ENCODE data around the gene ADAMTSL4.

ADAMTSL4 gene

GRCh38 chr1:150546294-150546937 is 2.8 kb upstream of the ADAMTSL4 start:
- ATAC-seq, result no peak
- no peak overlapping the region for H3K27ac Mint-ChIP-seq
- no peaks in the 10 kb centered on the region for H3K36me3 Mint-ChIP-seq
- H3K4me1 Mint-ChIP-seq, result peaks cover 20% of the 10 kb centered on the region
- no peaks in the 10 kb centered on the region for H3K9me3 Mint-ChIP-seq
- no peak overlapping the region for H3K4me3 Mint-ChIP-seq
- H3K27me3 Mint-ChIP-seq, result peaks cover 27% of the 10 kb centered on the region

GRCh38 chr1:150548324-150548631 is 930 bp upstream of the ADAMTSL4 start:
- Mint-ChIP-seq H3K36me3 (no peaks in the 10 kb centered on the region), H3K4me3 (peak overlapping the region; percentile 67)

GRCh38 chr1:150549496-150550221 is 451 bp downstream of the ADAMTSL4 start:
- ATAC-seq, result no peak
- no peaks in the 10 kb centered on the region for H3K9me3 Mint-ChIP-seq
- no peaks in the 10 kb centered on the region for H3K36me3 Mint-ChIP-seq
- peaks cover 27% of the 10 kb centered on the region for H3K27me3 Mint-ChIP-seq
- H3K4me3 Mint-ChIP-seq, result peak overlapping the region; percentile 60
- peaks cover 39% of the 10 kb centered on the region for H3K4me1 Mint-ChIP-seq
- H3K27ac Mint-ChIP-seq, result no peak overlapping the region

More at GRCh38 chr1:150548324-150548631, 930 bp upstream of the ADAMTSL4 start:
- Mint-ChIP-seq H3K9me3 (no peaks in the 10 kb centered on the region), H3K27me3 (peaks cover 27% of the 10 kb centered on the region), H3K27ac (no peak overlapping the region), H3K4me1 (peaks cover 39% of the 10 kb centered on the region)
- ATAC-seq, result no peak

- no peak for ATAC-seq
- H3K27me3 Mint-ChIP-seq, result peaks cover 24% of the 10 kb centered on the region
- H3K4me3 Mint-ChIP-seq, result no peak overlapping the region
- peaks cover 39% of the 10 kb centered on the region for H3K4me1 Mint-ChIP-seq
- H3K36me3 Mint-ChIP-seq, result no peaks in the 10 kb centered on the region
- H3K9me3 Mint-ChIP-seq, result no peaks in the 10 kb centered on the region
- no peak overlapping the region for H3K27ac Mint-ChIP-seq
Measured at GRCh38 chr1:150550222-150551050, 1.2 kb downstream of the ADAMTSL4 start.

- Mint-ChIP-seq H3K27ac (peak overlapping the region; percentile 30), H3K27me3 (peaks cover 16% of the 10 kb centered on the region), H3K4me3 (no peak overlapping the region), H3K4me1 (peaks cover 39% of the 10 kb centered on the region), H3K9me3 (no peaks in the 10 kb centered on the region), H3K36me3 (no peaks in the 10 kb centered on the region)
- no peak for ATAC-seq
Measured at GRCh38 chr1:150551051-150551783, 2.0 kb downstream of the ADAMTSL4 start.

GRCh38 chr1:150551784-150552127 is 2.5 kb downstream of the ADAMTSL4 start:
- H3K36me3 Mint-ChIP-seq, result no peaks in the 10 kb centered on the region
- H3K4me3 Mint-ChIP-seq, result no peak overlapping the region
- no peak for ATAC-seq
- H3K27ac Mint-ChIP-seq, result peak overlapping the region; percentile 30
- H3K27me3 Mint-ChIP-seq, result peaks cover 10% of the 10 kb centered on the region
- H3K4me1 Mint-ChIP-seq, result peaks cover 39% of the 10 kb centered on the region
- no peaks in the 10 kb centered on the region for H3K9me3 Mint-ChIP-seq

- peak overlapping the region; percentile 30 for H3K27ac Mint-ChIP-seq
- peaks cover 8% of the 10 kb centered on the region for H3K27me3 Mint-ChIP-seq
- peaks cover 39% of the 10 kb centered on the region for H3K4me1 Mint-ChIP-seq
- no peak overlapping the region for H3K4me3 Mint-ChIP-seq
- no peaks in the 10 kb centered on the region for H3K9me3 Mint-ChIP-seq
- no peak for ATAC-seq
- no peaks in the 10 kb centered on the region for H3K36me3 Mint-ChIP-seq
Measured at GRCh38 chr1:150552128-150552910, 3.1 kb downstream of the ADAMTSL4 start.

GRCh38 chr1:150552911-150553289 is 3.7 kb downstream of the ADAMTSL4 start:
- no peak for ATAC-seq
- H3K27me3 Mint-ChIP-seq, result peaks cover 8% of the 10 kb centered on the region
- H3K9me3 Mint-ChIP-seq, result no peaks in the 10 kb centered on the region
- peaks cover 39% of the 10 kb centered on the region for H3K4me1 Mint-ChIP-seq
- no peaks in the 10 kb centered on the region for H3K36me3 Mint-ChIP-seq
- peak overlapping the region; percentile 30 for H3K27ac Mint-ChIP-seq
- H3K4me3 Mint-ChIP-seq, result no peak overlapping the region

GRCh38 chr1:150553392-150554085 is 4.3 kb downstream of the ADAMTSL4 start:
- no peak overlapping the region for H3K4me3 Mint-ChIP-seq
- no peaks in the 10 kb centered on the region for H3K9me3 Mint-ChIP-seq
- H3K27ac Mint-ChIP-seq, result no peak overlapping the region
- peaks cover 39% of the 10 kb centered on the region for H3K4me1 Mint-ChIP-seq
- ATAC-seq, result no peak
- H3K27me3 Mint-ChIP-seq, result peaks cover 8% of the 10 kb centered on the region
- H3K36me3 Mint-ChIP-seq, result no peaks in the 10 kb centered on the region

- peaks cover 39% of the 10 kb centered on the region for H3K4me1 Mint-ChIP-seq
- no peak for ATAC-seq
- H3K36me3 Mint-ChIP-seq, result no peaks in the 10 kb centered on the region
- no peaks in the 10 kb centered on the region for H3K9me3 Mint-ChIP-seq
- H3K4me3 Mint-ChIP-seq, result no peak overlapping the region
- H3K27ac Mint-ChIP-seq, result no peak overlapping the region
- peaks cover 8% of the 10 kb centered on the region for H3K27me3 Mint-ChIP-seq
Measured at GRCh38 chr1:150554086-150554452, 4.9 kb downstream of the ADAMTSL4 start.

- no peaks in the 10 kb centered on the region for H3K9me3 Mint-ChIP-seq
- ATAC-seq, result no peak
- H3K27me3 Mint-ChIP-seq, result no peaks in the 10 kb centered on the region
- H3K27ac Mint-ChIP-seq, result no peak overlapping the region
- H3K4me1 Mint-ChIP-seq, result peaks cover 38% of the 10 kb centered on the region
- H3K4me3 Mint-ChIP-seq, result no peak overlapping the region
- H3K36me3 Mint-ChIP-seq, result no peaks in the 10 kb centered on the region
Measured at GRCh38 chr1:150555198-150555970, 6.2 kb downstream of the ADAMTSL4 start.

GRCh38 chr1:150555971-150556865 is 7.0 kb downstream of the ADAMTSL4 start:
- Mint-ChIP-seq H3K4me3 (no peak overlapping the region), H3K4me1 (peaks cover 38% of the 10 kb centered on the region), H3K9me3 (no peaks in the 10 kb centered on the region), H3K27ac (no peak overlapping the region), H3K36me3 (no peaks in the 10 kb centered on the region), H3K27me3 (no peaks in the 10 kb centered on the region)
- ATAC-seq, result no peak

GRCh38 chr1:150557065-150557600 is 7.9 kb downstream of the ADAMTSL4 start:
- H3K4me1 Mint-ChIP-seq, result peaks cover 37% of the 10 kb centered on the region
- H3K27ac Mint-ChIP-seq, result no peak overlapping the region
- no peaks in the 10 kb centered on the region for H3K27me3 Mint-ChIP-seq
- ATAC-seq, result no peak
- no peaks in the 10 kb centered on the region for H3K9me3 Mint-ChIP-seq
- H3K4me3 Mint-ChIP-seq, result no peak overlapping the region
- H3K36me3 Mint-ChIP-seq, result no peaks in the 10 kb centered on the region
